C4-2B (cell line): ENCODE data around the gene NOX5.

Source experiments
- CTCF ChIP-seq: fragments of 450-650 bp; conservative IDR thresholded peaks from 2 replicates; pipeline ENCODE4 v1.5.1; 2017; ENCODE audit warnings: mild to moderate bottlenecking
- ZFX ChIP-seq: fragments of 450-650 bp; IDR thresholded peaks from 2 replicates; pipeline ENCODE4 v1.6.1; 2017

- no peak for TF ChIP-seq CTCF
- no peak for TF ChIP-seq ZFX
These were observed 66.1 kb downstream of the NOX5 start for GRCh38 chr15:69080295-69081248.
